Measurements from ENCODE around the gene RASA3.

The RASA3 gene

DNA sequence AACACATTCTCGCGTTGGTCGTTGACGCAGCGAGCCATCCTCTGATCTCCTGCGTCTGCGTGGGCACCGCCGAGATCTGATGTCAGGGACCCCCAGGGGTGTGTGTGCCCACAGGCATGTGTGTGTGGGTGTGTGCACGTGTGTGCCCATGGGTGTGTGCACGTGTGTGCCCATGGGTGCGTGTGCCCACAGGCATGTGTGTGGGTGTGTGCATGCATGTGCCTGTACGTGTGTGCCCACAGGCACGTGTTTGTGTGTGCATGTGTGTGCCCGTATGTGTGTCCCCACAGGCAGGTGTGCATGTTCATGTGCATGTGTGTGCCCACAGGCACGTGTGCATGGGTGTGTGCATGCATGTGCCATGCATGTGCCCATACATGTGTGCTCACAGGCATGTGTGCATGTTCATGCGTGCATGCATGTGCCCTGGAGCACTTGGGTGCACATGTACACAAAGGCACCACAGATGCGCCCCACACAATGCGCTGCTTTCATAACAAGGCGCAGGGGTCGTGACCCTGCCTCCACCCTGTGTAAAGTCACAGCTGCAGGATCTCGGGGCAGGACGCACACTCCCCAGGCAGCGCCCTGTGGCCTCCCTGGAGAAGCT lies 77.5 kb downstream of the RASA3 start:
- DNase-seq = no peak
- no peak overlapping the region for H3K4me3 ChIP-seq (ENCODE audit: low read depth, low read length)
- H3K36me3 ChIP-seq (replicated peaks) = peaks cover 34% of the 10 kb centered on the region
- TF ChIP-seq, protein P1, sequence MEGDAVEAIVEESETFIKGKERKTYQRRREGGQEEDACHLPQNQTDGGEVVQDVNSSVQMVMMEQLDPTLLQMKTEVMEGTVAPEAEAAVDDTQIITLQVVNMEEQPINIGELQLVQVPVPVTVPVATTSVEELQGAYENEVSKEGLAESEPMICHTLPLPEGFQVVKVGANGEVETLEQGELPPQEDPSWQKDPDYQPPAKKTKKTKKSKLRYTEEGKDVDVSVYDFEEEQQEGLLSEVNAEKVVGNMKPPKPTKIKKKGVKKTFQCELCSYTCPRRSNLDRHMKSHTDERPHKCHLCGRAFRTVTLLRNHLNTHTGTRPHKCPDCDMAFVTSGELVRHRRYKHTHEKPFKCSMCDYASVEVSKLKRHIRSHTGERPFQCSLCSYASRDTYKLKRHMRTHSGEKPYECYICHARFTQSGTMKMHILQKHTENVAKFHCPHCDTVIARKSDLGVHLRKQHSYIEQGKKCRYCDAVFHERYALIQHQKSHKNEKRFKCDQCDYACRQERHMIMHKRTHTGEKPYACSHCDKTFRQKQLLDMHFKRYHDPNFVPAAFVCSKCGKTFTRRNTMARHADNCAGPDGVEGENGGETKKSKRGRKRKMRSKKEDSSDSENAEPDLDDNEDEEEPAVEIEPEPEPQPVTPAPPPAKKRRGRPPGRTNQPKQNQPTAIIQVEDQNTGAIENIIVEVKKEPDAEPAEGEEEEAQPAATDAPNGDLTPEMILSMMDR (IDR thresholded peaks at IDR 0.05; ENCODE audit: low read depth, low read length, missing control alignments) = no peak
- in situ Hi-C loops (cut with HindIII; ENCODE audit: low pct_ligation_motif_present, low sequenced_read_pairs) = no loop called here
- H3K27me3 ChIP-seq (replicated peaks) = no peaks in the 10 kb centered on the region
- no peak overlapping the region for H3K27ac ChIP-seq

DNA sequence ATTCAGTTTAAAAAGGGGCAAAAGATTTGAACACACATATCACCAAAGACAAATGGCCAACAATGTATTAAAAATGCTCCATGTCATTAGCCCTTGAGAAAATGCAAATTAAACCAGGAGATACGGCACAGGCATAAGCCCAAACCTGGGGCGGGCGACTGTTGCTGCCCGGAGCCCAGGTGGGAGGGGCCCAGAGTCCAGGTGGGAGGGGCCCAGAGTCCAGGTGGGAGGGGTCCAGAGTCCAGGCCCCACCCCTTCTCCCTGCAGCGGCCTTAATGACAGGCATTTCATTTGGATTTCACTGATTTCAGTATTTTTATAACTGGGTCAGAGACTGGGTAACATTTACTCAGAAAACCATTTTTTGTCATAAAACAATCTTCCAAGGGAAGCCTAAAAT lies 78.2 kb downstream of the RASA3 start:
- DNase-seq = no peak
- TF ChIP-seq, protein P1 (IDR thresholded peaks at IDR 0.05; ENCODE audit: low read depth, low read length, missing control alignments) = no peak
- no peaks in the 10 kb centered on the region for H3K27me3 ChIP-seq (replicated peaks)
- no peak overlapping the region for H3K27ac ChIP-seq
- no peak overlapping the region for H3K4me3 ChIP-seq (ENCODE audit: low read depth, low read length)
- in situ Hi-C loops (cut with HindIII; ENCODE audit: low pct_ligation_motif_present, low sequenced_read_pairs) = no loop called here
- peaks cover 27% of the 10 kb centered on the region for H3K36me3 ChIP-seq (replicated peaks)

DNA sequence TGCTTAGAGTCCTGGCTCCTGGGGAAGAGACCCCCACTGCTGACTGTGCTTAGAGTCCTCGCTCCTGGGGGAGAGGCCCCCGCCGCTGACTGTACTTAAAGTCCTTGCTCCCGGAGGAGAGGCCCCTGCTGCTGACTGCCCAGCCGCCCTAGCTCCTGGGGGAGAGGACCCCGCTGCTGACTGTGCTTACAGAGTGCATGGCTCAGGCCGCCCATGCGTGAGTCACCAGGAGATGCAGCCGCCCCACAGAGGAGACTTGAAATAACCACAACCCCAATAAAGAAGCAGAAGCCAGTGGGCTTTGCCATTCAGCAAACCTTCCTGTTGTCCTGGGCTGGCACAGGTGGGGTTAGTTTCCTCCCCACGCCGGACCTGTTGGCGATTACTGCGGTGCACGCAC lies 79.4 kb downstream of the RASA3 start:
- H3K27ac ChIP-seq = no peak overlapping the region
- H3K36me3 ChIP-seq (replicated peaks) = peaks cover 29% of the 10 kb centered on the region
- TF ChIP-seq, protein P1 (IDR thresholded peaks at IDR 0.05; ENCODE audit: low read depth, low read length, missing control alignments) = no peak
- peak; percentile 79 for DNase-seq
- no peaks in the 10 kb centered on the region for H3K27me3 ChIP-seq (replicated peaks)
- H3K4me3 ChIP-seq (ENCODE audit: low read depth, low read length) = no peak overlapping the region
- in situ Hi-C loops (cut with HindIII; ENCODE audit: low pct_ligation_motif_present, low sequenced_read_pairs) = no loop called here

DNA sequence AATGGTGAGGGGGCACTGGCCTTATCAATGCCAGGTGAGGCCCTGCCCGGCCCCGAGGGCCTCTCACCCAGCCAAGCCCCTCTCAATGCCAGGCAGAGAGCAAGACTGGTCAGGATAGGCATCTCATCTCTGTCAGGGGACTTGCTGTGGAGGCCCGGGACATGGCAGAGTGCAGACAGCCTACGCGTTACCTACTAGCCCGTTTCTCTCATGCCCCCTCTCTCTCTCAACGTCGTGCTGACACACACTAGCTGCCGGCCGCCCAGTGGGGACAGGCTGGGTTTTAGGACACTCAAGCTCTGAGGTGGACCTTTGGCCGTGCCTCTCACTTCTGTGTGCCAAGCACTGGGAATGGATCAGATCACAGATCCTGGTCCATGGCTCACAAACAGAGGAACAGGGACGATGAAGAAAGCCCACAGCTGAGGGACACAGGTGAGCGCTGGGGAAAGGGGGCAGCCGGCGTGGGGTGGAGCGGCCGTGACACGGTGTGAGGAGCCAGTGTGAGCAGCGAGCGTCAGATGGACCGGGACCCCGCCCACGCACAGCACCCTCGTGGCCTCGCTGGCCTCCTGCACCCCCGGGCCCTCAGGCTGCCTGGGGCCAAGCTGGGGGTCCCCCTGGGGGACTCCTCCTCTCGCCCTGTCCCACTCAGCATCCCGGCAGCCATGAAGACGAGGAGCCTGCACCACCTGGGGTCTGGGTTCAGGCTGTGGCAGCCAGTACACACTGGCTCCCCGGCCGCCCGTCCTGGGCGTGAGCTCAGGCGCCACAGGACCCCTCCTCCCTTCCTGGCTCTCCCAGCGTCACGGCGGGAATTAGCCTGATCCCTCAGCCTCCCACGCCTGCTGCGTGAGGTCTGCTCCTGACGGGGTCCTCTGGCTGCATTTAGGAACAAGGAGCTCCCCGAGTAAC lies 81.6 kb downstream of the RASA3 start:
- Histone ChIP-seq H3K27me3 (replicated peaks) (no peaks in the 10 kb centered on the region), H3K36me3 (replicated peaks) (peaks cover 28% of the 10 kb centered on the region), H3K4me3 (ENCODE audit: low read depth, low read length) (no peak overlapping the region), H3K27ac (no peak overlapping the region)
- TF ChIP-seq, protein P1 (IDR thresholded peaks at IDR 0.05; ENCODE audit: low read depth, low read length, missing control alignments) = no peak
- no peak for DNase-seq
- in situ Hi-C loops (cut with HindIII; ENCODE audit: low pct_ligation_motif_present, low sequenced_read_pairs) = no loop called here

DNA sequence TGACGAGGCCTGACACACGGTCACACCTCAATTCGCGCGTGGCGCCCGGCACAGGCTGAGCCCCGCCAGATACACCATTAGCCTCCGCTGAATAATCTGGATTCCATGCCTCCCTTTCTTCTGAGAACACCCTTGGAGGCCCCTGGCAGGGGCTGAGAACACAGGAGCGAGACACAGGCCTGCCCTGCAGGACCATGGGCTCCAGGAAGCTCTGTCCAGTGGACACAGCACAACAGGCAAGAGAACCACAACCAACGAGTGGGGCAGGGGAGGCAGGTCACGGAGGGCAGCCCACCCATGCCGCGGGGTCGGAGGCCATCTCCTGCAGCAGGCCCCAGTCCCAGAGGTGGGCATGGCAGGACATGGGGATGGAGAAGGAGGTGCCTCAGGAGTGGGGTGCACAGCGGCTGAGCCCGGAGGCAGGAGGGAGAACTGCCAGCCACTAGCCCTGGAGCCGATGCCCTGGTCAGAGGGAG lies 82.8 kb downstream of the RASA3 start:
- in situ Hi-C loops (cut with HindIII; ENCODE audit: low pct_ligation_motif_present, low sequenced_read_pairs) = no loop called here
- Histone ChIP-seq H3K36me3 (replicated peaks) (peaks cover 22% of the 10 kb centered on the region), H3K27me3 (replicated peaks) (no peaks in the 10 kb centered on the region), H3K27ac (no peak overlapping the region), H3K4me3 (ENCODE audit: low read depth, low read length) (no peak overlapping the region)
- TF ChIP-seq, protein P1 (IDR thresholded peaks at IDR 0.05; ENCODE audit: low read depth, low read length, missing control alignments) = no peak
- no peak for DNase-seq
